ENCODE data around the gene ELL. TPM values are rescaled to one million over a fixed set of nuclear protein-coding genes. Genes with fewer than 3 reads are reported as not detected.

The ELL gene
- polyA plus RNA-seq, 6 donors from 2014 or later, result 7.0 to 19.3 (median 14.6) TPM

DNA sequence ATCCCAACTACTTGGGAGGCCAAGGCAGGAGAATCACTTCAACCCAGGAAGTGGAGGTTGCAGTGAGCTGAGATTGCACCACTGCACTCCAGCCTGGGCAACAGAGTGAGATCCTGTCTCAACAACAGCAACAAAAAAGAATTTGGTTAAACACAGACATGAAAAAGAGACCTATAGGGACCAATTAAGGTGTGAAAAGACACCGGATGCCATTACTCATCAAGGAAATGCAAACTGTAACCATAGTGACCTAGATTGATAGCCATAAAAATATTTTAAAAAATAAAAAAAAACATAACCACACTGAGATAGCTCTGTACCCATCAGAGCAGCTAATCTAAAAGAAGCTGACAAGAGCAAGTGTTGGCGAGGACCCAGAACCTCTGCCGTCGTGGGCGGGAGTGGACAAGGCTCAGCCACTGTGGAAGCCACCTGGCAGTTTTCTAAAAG, 46.8 kb downstream of the ELL start:
- H3K4me3 Mint-ChIP-seq, result no peak overlapping the region
- peaks cover 37 to 56% (median 45%) of the 10 kb centered on the region in 3 donors for H3K4me1 Mint-ChIP-seq
- H3K27me3 Mint-ChIP-seq, result no peaks in the 10 kb centered on the region
- no peaks in the 10 kb centered on the region for H3K9me3 Mint-ChIP-seq
- DNase-seq (no peak), ATAC-seq (ENCODE audit: low read depth in 2 of 2) (peak in 1 of 2 donors; percentile 22)
- H3K27ac Mint-ChIP-seq, result peak overlapping the region in 1 of 6 donors; percentile 32
- H3K36me3 Mint-ChIP-seq, result peaks cover 0 to 4% of the 10 kb centered on the region in 2 donors

DNA sequence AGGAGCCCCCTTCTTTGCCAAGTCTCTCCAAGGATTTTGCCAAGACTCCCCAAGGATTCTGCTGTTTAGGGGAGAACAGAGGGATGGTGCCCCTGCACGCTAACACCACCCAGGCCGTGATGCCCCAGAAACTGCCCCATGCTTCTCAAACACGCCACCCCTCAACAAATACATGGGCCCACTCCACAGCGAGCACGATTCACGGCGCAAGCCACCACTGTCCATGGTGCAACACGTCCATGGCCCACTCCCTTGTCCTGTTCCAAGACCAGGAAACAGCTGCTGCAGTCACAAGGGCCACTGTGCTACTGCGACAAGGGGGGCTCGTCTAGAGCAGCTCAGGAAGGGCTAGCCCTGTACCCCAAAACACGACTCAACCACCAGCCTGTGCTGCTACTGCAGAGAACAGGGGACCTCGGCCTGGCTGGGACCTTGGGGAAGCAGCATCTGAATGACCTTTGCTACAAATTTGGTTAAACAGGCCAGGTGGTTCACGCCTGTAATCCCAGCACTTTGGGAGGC, 47.4 kb downstream of the ELL start:
- Mint-ChIP-seq H3K27ac (no peak overlapping the region), H3K36me3 (peaks cover 0 to 4% of the 10 kb centered on the region in 2 donors), H3K4me1 (peaks cover 32 to 54% (median 40%) of the 10 kb centered on the region in 3 donors), H3K9me3 (no peaks in the 10 kb centered on the region), H3K27me3 (no peaks in the 10 kb centered on the region), H3K4me3 (no peak overlapping the region)
- DNase-seq (no peak), ATAC-seq (ENCODE audit: low read depth in 2 of 2) (no peak)

DNA sequence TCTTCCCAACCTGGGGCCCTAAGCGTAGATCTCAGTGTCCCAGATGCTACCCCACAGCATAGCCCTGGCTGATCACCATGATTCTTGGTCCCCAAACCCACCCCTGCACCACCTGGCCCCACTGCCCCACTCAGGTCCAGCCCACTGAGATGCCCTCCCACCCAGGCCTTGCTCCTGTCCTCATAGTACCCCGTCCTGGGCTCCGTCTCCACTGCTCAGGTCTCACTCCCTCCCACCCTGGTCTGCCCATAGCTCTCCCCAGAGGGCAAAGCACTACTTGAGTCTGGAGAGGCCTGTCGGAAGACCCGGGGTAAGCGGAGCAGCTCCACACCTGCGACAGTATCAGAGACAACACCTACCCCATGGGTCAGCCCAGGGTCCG, 48.2 kb downstream of the ELL start:
- no peaks in the 10 kb centered on the region for H3K27me3 Mint-ChIP-seq
- no peak overlapping the region for H3K4me3 Mint-ChIP-seq
- DNase-seq (no peak), ATAC-seq (ENCODE audit: low read depth in 2 of 2) (no peak)
- H3K36me3 Mint-ChIP-seq, result peaks cover 0 to 4% of the 10 kb centered on the region in 2 donors
- peak overlapping the region in 1 of 6 donors; percentile 68 for H3K27ac Mint-ChIP-seq
- peaks cover 30 to 47% (median 36%) of the 10 kb centered on the region in 3 donors for H3K4me1 Mint-ChIP-seq
- no peaks in the 10 kb centered on the region for H3K9me3 Mint-ChIP-seq

DNA sequence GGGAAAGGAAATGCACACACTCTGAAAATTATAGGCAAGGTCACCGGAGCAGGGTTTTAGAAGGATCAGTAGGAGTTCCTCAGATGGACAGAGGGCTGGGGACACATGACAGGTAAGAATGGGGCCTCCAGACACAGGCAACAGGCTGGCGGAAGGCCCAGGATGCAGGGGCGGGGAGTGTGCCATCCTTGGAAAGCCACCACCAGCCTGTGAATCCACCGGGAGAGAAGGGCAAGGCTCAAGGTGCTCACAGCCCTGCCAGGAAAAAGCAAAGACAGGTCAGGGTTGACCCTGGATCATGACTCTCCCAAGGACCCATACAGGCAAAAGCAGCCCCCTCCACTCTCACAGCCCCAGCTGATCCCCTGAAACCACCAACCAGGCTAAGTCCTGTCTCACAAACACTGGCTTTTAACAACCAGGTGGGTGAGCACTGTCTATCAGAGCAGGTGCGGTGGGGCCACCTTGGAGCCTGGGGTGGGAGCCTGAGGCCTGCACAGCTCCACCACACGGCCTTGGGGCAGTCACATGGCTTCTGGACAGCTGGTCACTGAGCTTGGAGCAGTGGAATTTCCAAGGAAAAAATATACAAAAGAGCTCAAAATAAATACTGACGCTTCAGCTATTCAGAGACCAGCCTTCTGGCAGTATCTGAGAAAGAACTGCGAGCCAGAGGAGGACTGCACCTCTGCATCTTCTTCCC, 48.7 kb downstream of the ELL start:
- Mint-ChIP-seq H3K27me3 (no peaks in the 10 kb centered on the region), H3K9me3 (no peaks in the 10 kb centered on the region), H3K27ac (peak overlapping the region in 1 of 6 donors; percentile 68), H3K36me3 (peaks cover 0 to 4% of the 10 kb centered on the region in 2 donors), H3K4me1 (peaks cover 29 to 44% (median 31%) of the 10 kb centered on the region in 3 donors), H3K4me3 (peak overlapping the region in 1 of 8 donors; percentile 26)
- DNase-seq, result no peak
- no peak for ATAC-seq (ENCODE audit: low read depth in 2 of 2)

DNA sequence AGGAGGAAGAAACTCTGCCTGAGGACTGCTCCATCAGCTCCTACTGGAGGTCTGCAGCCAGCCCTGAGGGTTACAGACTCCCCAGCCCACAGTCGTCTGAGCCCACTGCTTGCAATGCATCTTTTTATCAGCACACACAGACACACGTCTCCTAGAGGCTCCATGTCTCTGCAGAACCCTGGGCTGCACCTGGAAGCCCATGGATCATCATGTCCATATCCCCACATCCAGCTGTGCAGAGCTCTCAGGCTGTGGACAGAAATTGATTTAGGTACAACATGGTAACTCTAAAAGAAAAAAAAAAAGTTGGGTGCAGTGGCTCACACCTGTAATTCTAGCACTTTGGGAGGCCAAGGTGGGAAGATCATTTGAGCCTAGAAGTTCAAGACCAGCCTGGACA, 51.1 kb downstream of the ELL start:
- no peaks in the 10 kb centered on the region for H3K9me3 Mint-ChIP-seq
- peaks cover 14 to 29% (median 21%) of the 10 kb centered on the region in 3 donors for H3K4me1 Mint-ChIP-seq
- no peak overlapping the region for H3K4me3 Mint-ChIP-seq
- H3K36me3 Mint-ChIP-seq, result peaks cover 0 to 4% of the 10 kb centered on the region in 2 donors
- H3K27ac Mint-ChIP-seq, result peak overlapping the region in 1 of 6 donors; percentile 49
- DNase-seq (no peak), ATAC-seq (ENCODE audit: low read depth in 2 of 2) (no peak)
- no peaks in the 10 kb centered on the region for H3K27me3 Mint-ChIP-seq

DNA sequence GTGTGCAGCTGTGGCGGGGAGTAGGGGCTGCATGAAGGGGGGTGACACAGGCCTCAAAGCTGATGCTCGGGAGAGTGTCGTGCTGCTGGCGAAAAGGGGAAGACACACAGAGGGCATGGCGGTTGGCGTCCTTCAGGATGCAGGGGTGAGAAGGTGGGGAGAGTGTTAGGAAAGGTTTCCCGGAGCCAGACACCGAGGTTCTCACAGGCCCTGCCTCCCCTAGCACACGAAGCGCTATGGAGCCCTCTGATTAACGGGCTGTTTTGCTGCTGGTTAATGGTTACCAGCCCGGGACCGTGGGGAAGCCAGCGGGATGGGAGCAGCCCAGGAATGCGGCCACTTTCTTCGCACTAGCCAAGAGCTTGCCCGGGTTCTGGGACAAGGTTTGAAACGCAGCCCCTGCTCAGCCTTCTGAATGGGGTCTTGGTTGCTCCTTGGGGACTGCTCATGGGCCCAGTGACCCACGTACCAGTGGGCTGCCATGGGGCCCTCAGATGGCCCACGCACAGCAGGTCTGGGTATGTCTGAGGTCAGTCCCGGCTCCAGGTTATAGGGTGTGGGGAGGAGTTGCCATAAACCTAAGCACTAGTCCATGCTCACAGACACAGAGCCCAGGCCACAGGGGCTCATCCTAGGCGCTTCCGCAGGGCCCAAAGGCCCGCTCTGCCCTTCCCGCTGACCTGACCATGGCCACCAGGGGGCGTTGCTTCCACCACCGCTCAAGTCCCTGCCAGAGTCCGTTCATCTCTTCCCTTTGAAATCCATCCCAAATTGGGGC, 52.6 kb downstream of the ELL start:
- H3K27me3 Mint-ChIP-seq, result no peaks in the 10 kb centered on the region
- no peak overlapping the region for H3K4me3 Mint-ChIP-seq

DNA sequence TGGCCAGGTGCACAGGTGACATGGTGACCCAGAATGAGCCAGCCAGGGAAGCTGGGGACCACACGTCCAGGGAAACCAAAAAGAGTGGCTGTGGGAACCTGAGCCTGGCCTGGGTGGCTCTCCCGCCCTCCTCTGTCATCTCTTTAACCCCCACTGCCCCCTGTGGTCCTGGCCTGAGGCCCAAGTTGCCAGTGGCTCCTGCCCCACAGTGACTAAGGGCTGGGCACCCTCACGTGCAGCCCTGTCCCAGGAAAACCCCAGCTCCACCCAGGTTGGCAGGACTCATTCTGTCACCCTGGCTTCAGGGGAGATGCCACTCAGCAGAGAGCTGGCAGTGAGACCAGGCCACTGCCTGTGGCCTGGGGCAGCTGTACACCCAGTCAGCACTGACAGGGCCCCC, 53.4 kb downstream of the ELL start:
- ATAC-seq (ENCODE audit: low read depth in 2 of 2) (no peak), DNase-seq (no peak)
- no peaks in the 10 kb centered on the region for H3K9me3 Mint-ChIP-seq
- peaks cover 7 to 8% of the 10 kb centered on the region in 2 donors for H3K36me3 Mint-ChIP-seq
- no peak overlapping the region for H3K4me3 Mint-ChIP-seq
- H3K4me1 Mint-ChIP-seq, result peaks cover 19 to 21% (median 21%) of the 10 kb centered on the region in 3 donors
- H3K27ac Mint-ChIP-seq, result peak overlapping the region in 2 of 6 donors; percentile 0 to 47
- no peaks in the 10 kb centered on the region for H3K27me3 Mint-ChIP-seq

More for the DNA sequence above, 52.6 kb downstream of the ELL start:
- peaks cover 19 to 28% (median 21%) of the 10 kb centered on the region in 3 donors for H3K4me1 Mint-ChIP-seq
- H3K27ac Mint-ChIP-seq, result peak overlapping the region in 1 of 6 donors; percentile 47
- DNase-seq (peak; percentile 32), ATAC-seq (ENCODE audit: low read depth in 2 of 2) (peak; percentile 57 to 71)
- H3K9me3 Mint-ChIP-seq, result no peaks in the 10 kb centered on the region
- H3K36me3 Mint-ChIP-seq, result peaks cover 7 to 8% of the 10 kb centered on the region in 2 donors

DNA sequence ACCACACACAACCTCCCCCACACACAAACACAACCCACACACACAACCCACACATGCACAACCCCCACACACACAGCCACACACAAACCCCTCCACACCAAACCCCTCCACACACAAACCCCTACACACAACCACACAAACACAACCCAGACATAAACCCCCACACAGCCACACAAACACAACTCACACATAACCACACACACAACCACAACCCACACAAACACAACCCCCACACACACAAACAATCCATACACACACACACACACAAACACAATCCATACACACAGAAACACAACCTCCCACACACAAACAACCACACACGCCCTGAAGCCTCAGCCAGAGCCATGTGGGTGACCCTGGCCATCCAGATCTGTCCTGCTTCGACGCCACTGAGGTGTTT, 53.9 kb downstream of the ELL start:
- ATAC-seq (ENCODE audit: low read depth in 2 of 2) (no peak), DNase-seq (no peak)
- Mint-ChIP-seq H3K9me3 (no peaks in the 10 kb centered on the region), H3K27me3 (no peaks in the 10 kb centered on the region), H3K4me1 (peaks cover 18 to 21% (median 20%) of the 10 kb centered on the region in 3 donors), H3K4me3 (no peak overlapping the region), H3K27ac (peak overlapping the region in 3 of 6 donors; percentile 0 to 94 (median 34)), H3K36me3 (peaks cover 7 to 8% of the 10 kb centered on the region in 2 donors)

DNA sequence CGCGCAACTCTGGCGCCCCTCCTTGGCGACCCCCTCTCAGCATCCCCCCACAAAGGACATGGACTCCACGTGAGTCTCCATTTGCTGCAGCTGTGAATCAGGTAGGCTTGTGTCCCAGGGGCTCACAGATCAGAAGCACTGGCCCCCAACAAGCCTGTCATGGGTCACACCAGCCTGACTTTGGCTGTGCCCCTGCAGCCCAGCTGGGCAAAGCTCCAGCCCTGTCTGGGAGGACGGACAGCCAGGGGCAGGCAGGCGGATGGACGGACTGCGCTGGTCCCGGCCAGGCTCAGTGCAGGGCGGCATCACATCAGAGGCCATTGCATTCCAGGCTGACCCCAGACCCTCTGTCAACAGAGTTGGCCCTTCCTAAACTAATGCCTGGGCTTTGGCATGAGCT, 55.5 kb downstream of the ELL start:
- no peak overlapping the region for H3K27ac Mint-ChIP-seq
- no peaks in the 10 kb centered on the region for H3K9me3 Mint-ChIP-seq
- no peaks in the 10 kb centered on the region for H3K27me3 Mint-ChIP-seq
- no peak overlapping the region for H3K4me3 Mint-ChIP-seq
- H3K4me1 Mint-ChIP-seq, result peaks cover 16 to 24% (median 21%) of the 10 kb centered on the region in 3 donors
- H3K36me3 Mint-ChIP-seq, result peaks cover 3 to 12% of the 10 kb centered on the region in 2 donors
- ATAC-seq (ENCODE audit: low read depth in 2 of 2) (no peak), DNase-seq (no peak)

DNA sequence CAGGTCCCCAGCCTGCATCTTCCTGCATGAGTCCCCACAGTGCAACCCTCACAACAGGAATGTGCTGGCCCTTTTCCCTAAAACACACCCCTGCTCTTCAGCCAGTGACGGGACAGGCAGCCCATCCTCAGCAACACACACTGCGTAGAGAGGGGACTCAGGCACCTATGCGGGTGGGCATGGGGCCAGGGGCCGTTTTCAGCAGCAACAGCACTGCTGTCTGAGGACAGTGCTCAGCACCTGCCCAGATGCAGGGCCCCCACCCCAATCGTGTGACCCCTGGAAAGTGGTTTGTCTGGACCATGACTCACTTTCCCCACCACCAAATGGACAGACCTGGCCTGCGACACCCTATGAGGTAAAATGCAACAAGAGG, 55.9 kb downstream of the ELL start:
- Mint-ChIP-seq H3K27ac (no peak overlapping the region), H3K36me3 (peaks cover 3 to 12% of the 10 kb centered on the region in 2 donors), H3K4me1 (peaks cover 16 to 24% (median 21%) of the 10 kb centered on the region in 3 donors), H3K27me3 (no peaks in the 10 kb centered on the region), H3K9me3 (no peaks in the 10 kb centered on the region), H3K4me3 (no peak overlapping the region)
- DNase-seq (no peak), ATAC-seq (ENCODE audit: low read depth in 2 of 2) (no peak)

DNA sequence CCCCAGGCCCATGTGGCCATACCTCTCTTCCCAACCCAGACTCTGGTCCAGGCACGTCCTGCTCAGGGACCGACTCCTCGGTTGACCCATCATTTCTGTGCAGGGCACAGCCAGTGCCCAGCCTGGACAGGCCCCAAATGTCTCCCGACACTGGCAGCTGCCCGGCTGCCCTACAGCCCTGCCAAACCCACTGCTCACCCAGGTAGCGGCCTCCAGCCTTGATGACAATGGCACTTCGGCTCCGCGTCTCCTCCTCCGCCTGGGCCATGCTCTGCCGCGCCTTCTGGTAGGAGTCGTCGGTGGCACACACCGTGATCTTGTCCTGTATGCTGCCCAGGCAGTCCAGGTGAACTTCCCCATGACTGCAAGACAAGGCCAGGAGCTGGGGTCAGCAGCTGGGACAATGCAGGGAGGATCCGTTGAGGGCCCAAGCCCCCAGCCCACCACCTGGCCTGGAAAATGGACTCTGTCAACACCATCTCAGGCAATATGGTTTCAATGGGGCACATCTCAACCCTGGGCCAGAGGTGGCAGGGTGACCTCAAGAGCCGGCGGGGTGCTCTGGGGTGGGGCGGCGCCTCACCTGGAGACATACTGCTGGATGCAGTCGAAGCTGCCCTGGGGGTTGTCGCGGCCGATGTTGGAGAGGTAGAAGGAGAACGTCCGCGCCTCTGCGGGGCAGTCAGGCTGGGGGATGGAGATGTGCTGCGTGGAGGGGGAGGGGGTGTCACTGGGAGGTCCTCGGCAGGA, 56.5 kb downstream of the ELL start:
- DNase-seq, result no peak
- Mint-ChIP-seq H3K27me3 (no peaks in the 10 kb centered on the region), H3K9me3 (no peaks in the 10 kb centered on the region), H3K4me1 (peaks cover 16 to 24% (median 21%) of the 10 kb centered on the region in 3 donors), H3K27ac (peak overlapping the region in 2 of 6 donors; percentile 52 to 68), H3K36me3 (peaks cover 3 to 12% of the 10 kb centered on the region in 2 donors), H3K4me3 (peak overlapping the region in 1 of 8 donors; percentile 29)
- ATAC-seq (ENCODE audit: low read depth in 2 of 2), result no peak

DNA sequence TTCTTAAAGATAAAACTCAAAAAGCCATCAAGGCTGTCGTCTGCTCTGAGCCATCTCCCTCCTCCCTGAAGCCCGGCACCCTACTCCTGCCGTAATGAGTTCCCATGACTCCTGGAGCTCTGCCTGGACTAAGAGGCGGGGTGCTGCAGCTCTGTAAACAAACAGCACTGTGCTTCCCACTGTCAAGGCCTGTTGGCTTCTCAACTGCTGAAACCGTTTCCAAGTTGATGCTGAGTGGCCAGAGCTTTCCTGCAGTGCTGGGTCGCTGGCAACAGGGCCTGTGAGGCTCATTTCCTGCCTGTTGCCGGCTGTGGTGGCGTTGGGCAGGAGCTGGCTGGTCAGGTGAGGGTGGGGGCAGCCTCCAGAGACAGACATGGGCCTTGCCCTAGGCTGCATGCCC, 57.2 kb downstream of the ELL start:
- H3K4me1 Mint-ChIP-seq, result peaks cover 13 to 24% (median 16%) of the 10 kb centered on the region in 3 donors
- DNase-seq (no peak), ATAC-seq (ENCODE audit: low read depth in 2 of 2) (no peak)
- no peaks in the 10 kb centered on the region for H3K27me3 Mint-ChIP-seq
- H3K4me3 Mint-ChIP-seq, result peak overlapping the region in 1 of 8 donors; percentile 29
- peaks cover 3 to 12% of the 10 kb centered on the region in 2 donors for H3K36me3 Mint-ChIP-seq
- no peaks in the 10 kb centered on the region for H3K9me3 Mint-ChIP-seq
- peak overlapping the region in 2 of 6 donors; percentile 68 to 84 for H3K27ac Mint-ChIP-seq

DNA sequence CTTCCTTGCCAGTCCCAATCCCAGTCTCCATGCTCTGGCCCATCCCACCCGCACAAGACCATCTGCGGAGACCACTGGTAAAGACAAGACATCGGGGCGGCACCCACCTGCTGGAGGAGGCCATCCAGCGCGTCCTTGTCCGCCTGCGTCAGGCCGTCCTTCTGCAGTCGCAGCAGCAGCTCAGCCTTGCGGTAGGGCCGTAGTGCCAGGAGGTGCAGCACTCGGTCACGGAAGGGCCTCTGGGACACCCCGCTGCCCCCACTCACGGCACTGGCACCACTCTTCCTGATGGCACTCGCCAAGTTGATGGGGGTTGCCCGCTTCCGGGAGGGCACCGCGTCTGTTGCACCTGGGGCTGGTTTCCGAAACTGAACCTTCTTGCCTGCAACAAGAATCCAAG, 60.4 kb downstream of the ELL start:
- no peak for DNase-seq
- H3K27me3 Mint-ChIP-seq, result no peaks in the 10 kb centered on the region
- peaks cover 6 to 18% (median 6%) of the 10 kb centered on the region in 3 donors for H3K4me1 Mint-ChIP-seq
- ATAC-seq (ENCODE audit: low read depth in 2 of 2), result no peak
- H3K27ac Mint-ChIP-seq, result peak overlapping the region in 1 of 6 donors; percentile 49
- no peaks in the 10 kb centered on the region for H3K9me3 Mint-ChIP-seq
- no peak overlapping the region for H3K4me3 Mint-ChIP-seq
- peaks cover 3 to 14% of the 10 kb centered on the region in 2 donors for H3K36me3 Mint-ChIP-seq

Data from naive B cell (primary cell).